Spinal cord (tissue), 10 donors: ENCODE results near the gene ALDH3A1. TPM values are rescaled to one million over a fixed set of nuclear protein-coding genes. Genes with fewer than 3 reads are reported as not detected.

ENCODE experiments used
- DNase-seq, 6 donors: peaks; one replicate each; pipeline versions ENCODE4 v3.0.0 to v3.0.0-alpha.2; 2013 to 2015; ENCODE audit warnings: low spot score in 6 of 6, low read depth in 4 of 6
- H3K27ac ChIP-seq: one replicate; pipeline ENCODE4 v1.5.1; 2013; ENCODE audit warnings: low read depth, low read length, control low read depth
- H3K27me3 ChIP-seq: one replicate; pipeline ENCODE4 v1.6.1; 2013; ENCODE audit warnings: low read length; ENCODE audit not compliant: control insufficient read depth, insufficient read depth
- H3K36me3 ChIP-seq: one replicate; pipeline ENCODE4 v1.6.1; 2013; ENCODE audit warnings: low read length; ENCODE audit not compliant: control insufficient read depth, insufficient read depth
- H3K4me1 ChIP-seq: one replicate; pipeline ENCODE4 v1.6.1; 2013; ENCODE audit warnings: low read length; ENCODE audit not compliant: control insufficient read depth, insufficient read depth
- H3K4me3 ChIP-seq: one replicate; pipeline ENCODE4 v1.5.1; 2013; ENCODE audit warnings: low read depth, low read length, control low read depth
- H3K9me3 ChIP-seq: one replicate; pipeline ENCODE4 v1.6.1; 2013; ENCODE audit warnings: low read length; ENCODE audit not compliant: control insufficient read depth, insufficient read depth
- WGBS: methylation state at CpG from one replicate; pipeline ENCODE4 v1.1.5; 2013; ENCODE audit warnings: missing lambda C conversion rate; ENCODE audit not compliant: insufficient coverage; 5-methylcytosine and 5-hydroxymethylcytosine counted together
- polyA plus RNA-seq, 2 donors: library from polyadenylated mRNA; unstranded; fragments of 120-200 nt; gene quantifications; one replicate each; pipeline ENCODE4 v1.2.1, GENCODE V29; 2013; ENCODE audit not compliant: insufficient read length in 2 of 2
- total RNA-seq, 2 donors: library from RNA; depleted of rRNA in 1 of 2; stranded (reverse); fragments of 120-200 nt in 1 of 2; fragments of >200 nt in 1 of 2; gene quantifications; one replicate each; pipeline versions ENCODE4 v1.2.3 to v1.2.4, GENCODE V29; 2013 to 2014
- donor health status: healthy.

ALDH3A1 gene
- total and polyA plus RNA-seq, 4 donors = 0.20 to 0.51 (median 0.35) TPM

DNA sequence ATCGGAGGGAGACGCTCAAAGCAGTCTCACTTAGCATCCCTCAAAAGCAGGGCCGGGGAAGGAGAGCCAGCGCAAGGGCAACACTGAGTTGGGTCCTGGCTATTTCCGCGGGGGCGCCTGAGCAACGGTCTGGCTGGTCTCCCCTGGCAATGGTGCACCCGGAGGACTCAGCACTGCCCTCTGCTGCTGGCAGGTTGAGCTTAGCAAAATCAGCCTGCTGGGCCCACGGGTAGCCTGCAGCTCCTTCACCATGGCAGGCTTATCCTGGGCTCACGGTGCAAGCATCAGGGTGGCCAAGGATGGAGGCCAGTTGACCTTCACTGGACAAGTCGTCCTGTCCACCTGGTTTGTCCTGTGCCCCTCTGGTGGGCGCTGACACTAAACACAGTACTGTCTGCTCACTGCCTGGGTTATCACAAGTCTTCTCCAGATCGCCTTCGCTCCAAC is 14.4 kb upstream of the ALDH3A1 start:
- peaks cover 23% of the 10 kb centered on the region for H3K4me1 ChIP-seq
- no peaks in the 10 kb centered on the region for H3K9me3 ChIP-seq
- no peak overlapping the region for H3K27ac ChIP-seq
- H3K36me3 ChIP-seq = no peaks in the 10 kb centered on the region
- no peak overlapping the region for H3K4me3 ChIP-seq
- 17% methylated on average over 15 of the region's 15 CpGs for WGBS
- H3K27me3 ChIP-seq = no peaks in the 10 kb centered on the region
- DNase-seq = peak in 4 of 6 donors; percentile 35 to 90 (median 64)

DNA sequence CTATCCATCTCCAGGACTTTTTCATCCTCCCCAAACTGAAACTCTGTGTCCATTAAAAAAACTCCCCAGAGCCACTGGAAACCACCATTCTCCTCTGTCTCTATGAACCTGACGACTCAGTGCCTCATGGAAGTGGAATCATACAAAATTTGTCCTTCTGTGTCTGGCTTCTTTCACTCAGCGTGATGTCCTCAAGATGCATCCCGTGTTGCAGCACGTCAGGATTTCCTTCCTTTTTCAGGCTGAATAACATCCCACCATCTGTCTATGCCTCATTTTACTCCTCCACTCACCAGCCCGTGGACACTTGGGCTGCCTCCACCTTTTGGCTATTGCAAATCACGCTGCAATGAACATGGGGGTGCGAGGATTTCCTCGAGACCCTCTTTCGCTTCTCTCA is 12.6 kb upstream of the ALDH3A1 start:
- H3K4me3 ChIP-seq = no peak overlapping the region
- peaks cover 12% of the 10 kb centered on the region for H3K4me1 ChIP-seq
- 89% methylated on average over 6 of the region's 9 CpGs for whole genome bisulfite sequencing
- no peak for DNase-seq
- H3K27me3 ChIP-seq = no peaks in the 10 kb centered on the region
- H3K27ac ChIP-seq = no peak overlapping the region
- no peaks in the 10 kb centered on the region for H3K9me3 ChIP-seq
- H3K36me3 ChIP-seq = no peaks in the 10 kb centered on the region

DNA sequence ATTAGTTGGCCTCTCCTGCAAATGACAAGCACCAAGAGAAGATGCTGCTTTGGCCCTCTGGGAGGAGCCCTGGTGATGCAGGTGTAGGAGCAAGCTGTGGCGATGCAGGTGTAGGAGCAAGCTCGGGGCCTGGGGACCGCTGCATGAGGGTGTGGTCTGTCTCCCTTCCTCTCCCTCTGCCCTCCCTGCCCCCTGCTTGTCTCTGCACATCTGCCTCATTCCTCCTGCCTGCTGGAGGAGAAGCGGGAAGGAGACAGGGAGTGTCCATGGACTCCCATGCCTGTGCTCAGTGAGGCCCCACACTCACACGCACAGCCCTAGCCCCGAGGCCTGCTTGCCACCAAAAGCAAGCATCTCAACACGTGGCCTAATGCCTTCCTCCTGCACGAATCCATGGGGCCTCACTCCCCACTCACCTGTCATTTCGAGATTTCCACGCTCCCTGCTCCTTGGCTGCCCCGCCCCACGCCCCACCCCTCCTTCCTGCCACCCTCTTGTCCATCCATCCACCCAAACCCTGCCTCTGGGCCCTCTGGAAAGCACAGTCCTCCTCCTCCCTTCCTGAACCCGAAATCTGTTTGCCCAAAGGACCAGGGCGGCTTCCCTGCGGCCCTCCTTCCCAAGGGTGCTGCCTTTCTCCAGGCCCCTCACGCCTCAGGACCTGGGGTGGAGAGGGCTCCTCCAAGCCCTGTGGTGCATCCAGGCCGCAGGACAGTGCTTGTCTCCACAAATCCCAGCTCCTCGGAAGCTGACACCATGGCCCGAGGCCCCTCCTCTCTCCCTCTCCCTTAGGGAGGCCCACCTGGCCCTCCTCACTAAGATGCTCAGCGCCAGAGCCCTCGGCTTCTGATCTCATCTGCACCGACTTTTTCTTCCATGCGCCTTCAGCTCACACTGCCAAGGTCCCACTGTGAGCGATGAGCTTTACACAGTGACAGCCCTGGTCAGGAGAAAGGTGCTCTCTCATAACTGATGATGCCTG is 11.8 kb upstream of the ALDH3A1 start:
- H3K4me3 ChIP-seq = no peak overlapping the region
- no peaks in the 10 kb centered on the region for H3K36me3 ChIP-seq
- no peaks in the 10 kb centered on the region for H3K9me3 ChIP-seq
- no peak for DNase-seq
- no peaks in the 10 kb centered on the region for H3K27me3 ChIP-seq
- no peak overlapping the region for H3K27ac ChIP-seq
- 76% methylated on average over 21 of the region's 24 CpGs for WGBS
- H3K4me1 ChIP-seq = peaks cover 12% of the 10 kb centered on the region

DNA sequence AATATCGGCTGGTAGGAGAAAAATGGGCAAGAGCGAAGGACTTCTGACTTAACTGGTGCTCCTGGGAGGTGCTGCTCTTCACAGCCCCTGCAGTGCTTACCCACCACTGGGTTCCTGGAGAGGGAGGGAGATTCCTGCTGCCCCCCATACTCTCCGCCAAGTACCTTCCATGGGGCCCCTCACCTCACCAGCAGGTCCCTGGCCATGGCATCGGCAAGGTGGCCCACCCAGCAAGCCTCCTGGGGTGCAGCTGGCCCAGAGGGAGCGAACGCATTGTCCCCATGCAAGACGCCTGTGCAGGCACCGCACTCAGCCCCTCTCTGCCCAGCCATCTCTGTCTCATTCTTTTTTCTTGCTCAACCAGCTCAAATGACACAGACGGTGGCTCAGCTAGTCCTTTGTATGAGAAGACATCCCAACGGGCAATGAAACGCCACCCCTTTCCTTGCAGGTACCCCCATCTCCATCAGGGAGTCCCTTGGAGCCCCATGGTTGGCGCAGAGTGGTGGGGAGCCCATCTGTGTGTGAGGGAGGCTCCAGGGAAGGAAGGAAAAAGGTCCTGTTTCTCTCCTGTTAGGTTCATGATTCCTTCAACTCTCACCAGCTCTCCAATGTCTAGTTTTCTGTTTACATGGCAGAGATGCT is 9.6 kb upstream of the ALDH3A1 start:
- H3K27me3 ChIP-seq = no peaks in the 10 kb centered on the region
- H3K36me3 ChIP-seq = no peaks in the 10 kb centered on the region
- peaks cover 13% of the 10 kb centered on the region for H3K4me1 ChIP-seq
- no peaks in the 10 kb centered on the region for H3K9me3 ChIP-seq
- DNase-seq = no peak
- H3K27ac ChIP-seq = no peak overlapping the region
- no peak overlapping the region for H3K4me3 ChIP-seq
- 84% methylated on average over 7 of the region's 12 CpGs for WGBS

DNA sequence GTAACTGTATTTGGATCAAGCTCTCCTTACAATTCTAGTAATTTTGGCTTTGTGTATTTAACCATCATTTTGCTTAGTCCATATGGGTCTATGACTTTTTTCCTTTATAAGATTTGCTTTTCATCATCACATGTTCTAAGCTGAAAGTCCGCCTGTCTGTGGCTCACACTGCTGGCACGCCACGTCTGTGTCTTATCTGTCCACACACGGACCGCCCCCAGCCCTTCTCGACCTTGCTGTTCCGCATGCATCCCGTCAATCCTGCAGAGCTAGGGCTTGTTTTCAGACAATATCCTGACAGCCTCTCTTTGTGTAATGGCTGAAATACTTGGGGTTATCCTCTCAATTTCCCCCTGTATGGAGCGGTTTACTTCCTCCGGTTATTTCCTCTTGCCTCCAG is 8.4 kb upstream of the ALDH3A1 start:
- H3K4me1 ChIP-seq = peaks cover 5% of the 10 kb centered on the region
- no peak overlapping the region for H3K4me3 ChIP-seq
- H3K9me3 ChIP-seq = no peaks in the 10 kb centered on the region
- WGBS = 81% methylated on average over 9 of the region's 10 CpGs
- no peak overlapping the region for H3K27ac ChIP-seq
- DNase-seq = no peak
- H3K36me3 ChIP-seq = no peaks in the 10 kb centered on the region
- H3K27me3 ChIP-seq = no peaks in the 10 kb centered on the region

DNA sequence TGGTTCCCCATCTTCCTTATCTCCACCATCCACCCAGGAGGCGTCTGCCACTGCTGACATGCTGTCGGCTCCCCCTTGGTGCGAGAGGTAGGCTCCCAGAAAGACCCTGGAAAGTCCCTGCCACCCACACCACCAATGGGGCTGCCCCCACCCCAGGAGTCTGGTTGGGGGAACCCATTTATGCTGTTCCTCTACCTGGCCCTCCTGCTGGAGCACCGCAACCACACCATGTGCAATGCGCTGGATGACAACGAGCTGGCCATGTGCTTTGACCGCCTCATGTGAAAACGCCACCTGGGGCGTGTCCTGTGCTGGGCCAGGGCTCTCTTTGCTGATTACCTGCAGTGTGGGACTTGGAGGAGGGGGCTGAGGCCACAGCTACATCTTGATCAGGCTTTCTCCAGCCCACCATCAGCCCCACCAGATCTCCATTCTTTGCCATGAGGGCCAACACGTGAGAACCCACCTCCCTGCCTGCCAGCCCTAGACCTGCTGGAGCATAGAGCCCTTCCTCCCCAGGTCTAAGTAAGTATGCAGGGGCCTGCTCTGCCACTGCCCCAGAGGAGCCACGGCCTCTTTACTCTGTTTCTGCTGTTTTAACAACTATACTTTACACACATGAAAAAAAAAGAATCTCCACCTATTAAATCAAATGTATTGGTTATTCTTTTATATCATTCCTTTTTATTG is 7.9 kb upstream of the ALDH3A1 start:
- no peaks in the 10 kb centered on the region for H3K9me3 ChIP-seq
- no peak for DNase-seq
- no peaks in the 10 kb centered on the region for H3K36me3 ChIP-seq
- H3K27me3 ChIP-seq = no peaks in the 10 kb centered on the region
- 94% methylated on average over 10 of the region's 11 CpGs for WGBS
- no peak overlapping the region for H3K27ac ChIP-seq
- peaks cover 5% of the 10 kb centered on the region for H3K4me1 ChIP-seq
- H3K4me3 ChIP-seq = no peak overlapping the region

DNA sequence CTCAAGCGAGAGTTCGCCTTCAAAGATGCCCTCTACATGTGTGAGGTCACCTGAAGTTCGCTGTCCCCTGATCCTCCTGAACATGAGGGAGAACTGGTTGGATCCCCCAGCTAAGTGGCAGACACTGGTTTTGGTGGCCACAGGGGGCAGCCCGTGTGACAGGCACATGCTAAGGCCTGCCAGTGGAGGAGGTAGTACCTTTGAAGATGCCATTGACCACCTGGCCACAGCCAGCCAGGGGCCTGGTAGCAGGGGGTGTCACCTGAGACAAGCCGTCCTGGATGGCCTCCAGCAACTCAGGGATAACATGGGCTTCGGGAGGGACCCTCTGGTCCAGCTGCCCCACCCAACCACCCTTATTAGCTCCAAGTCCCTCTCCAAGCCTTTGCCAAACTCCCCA is 7.3 kb upstream of the ALDH3A1 start:
- 80% methylated on average over 6 of the region's 6 CpGs for WGBS
- no peak for DNase-seq

DNA sequence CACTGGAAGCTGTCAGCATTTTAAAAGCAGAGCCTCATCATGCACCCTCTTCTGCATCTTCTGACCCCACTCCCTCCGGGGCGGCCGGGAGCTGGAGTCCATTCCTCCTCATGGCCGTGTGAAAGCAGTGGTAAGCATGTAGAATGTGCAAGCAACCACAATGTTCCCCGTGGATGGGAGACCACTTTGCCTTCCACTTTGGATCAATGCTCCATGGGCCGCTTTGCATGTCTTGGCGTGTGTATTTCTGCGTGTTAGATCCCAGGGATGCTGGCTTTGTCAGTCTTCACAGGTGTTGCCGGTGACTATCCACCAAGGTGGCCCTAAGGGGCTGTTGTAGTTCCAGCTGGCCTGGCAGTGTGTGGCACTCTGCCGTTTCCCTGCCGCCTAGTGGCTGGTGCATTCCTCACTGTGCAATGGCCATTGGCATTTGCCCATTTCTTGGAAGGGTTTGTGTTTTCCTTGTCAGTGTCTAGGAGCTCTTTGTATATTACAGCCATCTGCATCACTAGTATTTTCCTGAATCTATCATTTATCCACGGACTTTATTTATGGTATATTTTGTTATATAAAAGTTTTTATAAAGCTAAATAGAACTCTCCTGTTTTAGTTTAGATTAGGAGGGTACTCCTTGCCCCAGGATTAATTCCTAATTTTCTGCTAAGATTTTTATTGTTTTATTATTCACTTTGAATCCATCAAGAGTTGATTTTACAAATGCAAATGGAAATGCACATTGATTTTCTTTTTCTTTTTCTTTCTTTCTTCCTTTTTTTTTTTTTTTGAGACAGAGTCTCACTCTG is 5.8 kb upstream of the ALDH3A1 start:
- Histone ChIP-seq H3K4me3 (no peak overlapping the region), H3K36me3 (no peaks in the 10 kb centered on the region), H3K4me1 (peaks cover 6% of the 10 kb centered on the region), H3K27me3 (no peaks in the 10 kb centered on the region), H3K27ac (no peak overlapping the region), H3K9me3 (no peaks in the 10 kb centered on the region)
- 82% methylated on average over 10 of the region's 12 CpGs for WGBS
- peak in 1 of 6 donors; percentile 6 for DNase-seq

More for the DNA sequence above, 7.3 kb upstream of the ALDH3A1 start:
- no peaks in the 10 kb centered on the region for H3K9me3 ChIP-seq
- H3K36me3 ChIP-seq = no peaks in the 10 kb centered on the region
- H3K27me3 ChIP-seq = no peaks in the 10 kb centered on the region
- H3K27ac ChIP-seq = no peak overlapping the region
- peaks cover 5% of the 10 kb centered on the region for H3K4me1 ChIP-seq
- H3K4me3 ChIP-seq = no peak overlapping the region

DNA sequence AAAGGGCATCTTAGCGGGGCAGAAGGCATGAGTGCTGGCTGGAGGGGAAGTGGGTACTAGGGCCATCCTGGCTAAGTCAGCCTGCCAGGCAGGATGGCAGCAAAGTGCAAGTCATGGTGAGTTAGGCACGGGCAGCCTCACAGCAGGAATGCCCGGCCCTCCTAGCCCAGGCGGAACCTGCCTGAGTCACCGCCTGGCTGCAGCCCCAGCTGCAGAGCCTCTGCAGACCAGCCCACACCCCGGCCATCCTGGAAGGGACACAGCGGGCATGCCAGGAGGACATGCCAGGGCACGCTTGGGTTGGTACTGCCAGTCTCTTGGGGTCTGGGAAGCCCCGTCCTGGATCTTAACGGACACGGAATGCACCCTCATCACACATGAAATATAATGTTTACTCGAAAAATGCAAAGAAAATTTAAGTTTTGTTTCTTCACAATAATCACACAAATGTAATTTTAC is 5.0 kb upstream of the ALDH3A1 start:
- 66% methylated on average over 10 of the region's 12 CpGs for WGBS
- Histone ChIP-seq H3K27me3 (no peaks in the 10 kb centered on the region), H3K27ac (no peak overlapping the region), H3K4me3 (no peak overlapping the region), H3K9me3 (no peaks in the 10 kb centered on the region), H3K4me1 (peaks cover 14% of the 10 kb centered on the region), H3K36me3 (no peaks in the 10 kb centered on the region)
- no peak for DNase-seq
